SH-SY5Y (cell line): ENCODE data around the gene UQCRQ.

Experiments used
- GATA2 ChIP-seq: IDR thresholded peaks from 2 replicates; pipeline ENCODE4 v1.6.1; 2011; ENCODE audit warnings: mild to moderate bottlenecking, low read depth, low read length
- GATA3 ChIP-seq: IDR thresholded peaks from 2 replicates; pipeline ENCODE4 v1.6.1; 2011; ENCODE audit warnings: low read depth, mild to moderate bottlenecking, low read length, moderate library complexity

- no peak for TF ChIP-seq GATA2
- TF ChIP-seq GATA3: no peak
Measured at GRCh38 chr5:132867046-132867451, 607 bp downstream of the UQCRQ start.
